Caki2 (cell line): ENCODE data around the gene TMEM139. TPM values are rescaled to one million over a fixed set of nuclear protein-coding genes. Genes with fewer than 3 reads are reported as not detected.
A peak's percentile ranks its signal among the peaks of the same experiment; 100 is the strongest.
"Not testable (repeated sequence)": the region's sequence is repeated elsewhere in the genome, so short reads cannot be mapped to it uniquely, and the experiment has no call there.

Experiments used
- DNase-seq: peaks from one replicate; pipeline ENCODE4 v3.0.0-alpha.2; 2015; ENCODE audit warnings: low read depth
- in situ Hi-C: cut with HindIII; loops from 2 replicates; pipeline ENCODE4 v1.10.0; 2016; ENCODE audit warnings: low sequenced_read_pairs, low pct_unique_long_range_greater_than_20kb, mixed read lengths
- total RNA-seq: library from RNA; depleted of rRNA; stranded (reverse); fragments of >200 nt; shearing (Covaris generic); gene quantifications from 2 replicates; pipeline ENCODE4 v1.2.3, GENCODE V29; 2014; ENCODE audit warnings: low replicate concordance

TMEM139 gene
- total RNA-seq, 1 experiment from 2014 or later, result 79.0 TPM

- DNase-seq, result no peak
- in situ Hi-C loops, result no loop called here
Observed at GRCh38 chr7:143256325-143256724, 28.4 kb upstream of the TMEM139 start.

- in situ Hi-C loops, result no loop called here
Observed at GRCh38 chr7:143256932-143257331, 27.8 kb upstream of the TMEM139 start.

GRCh38 chr7:143257501-143257900 lies 27.3 kb upstream of the TMEM139 start:
- in situ Hi-C loops, result no loop called here
- no peak for DNase-seq

More at GRCh38 chr7:143256932-143257331, 27.8 kb upstream of the TMEM139 start:
- DNase-seq, result no peak

- DNase-seq, result no peak
- in situ Hi-C loops, result no loop called here
Observed at GRCh38 chr7:143258831-143259230, 25.9 kb upstream of the TMEM139 start.

GRCh38 chr7:143259765-143260164 lies 25.0 kb upstream of the TMEM139 start:
- in situ Hi-C loops, result no loop called here
- DNase-seq, result no peak

GRCh38 chr7:143261901-143262300 lies 22.9 kb upstream of the TMEM139 start:
- no peak for DNase-seq
- in situ Hi-C loops, result no loop called here

- in situ Hi-C loops, result no loop called here
- DNase-seq, result peak; percentile 61
Observed at GRCh38 chr7:143263266-143264195, 21.2 kb upstream of the TMEM139 start, which contains the start of gene GSTK1. Gene GSTK1 (plus strand): TSS chr7:143263441. CDS start chr7:143263514, 73 bp downstream.

GRCh38 chr7:143264196-143264568 lies 20.6 kb upstream of the TMEM139 start:
- DNase-seq, in situ Hi-C loops: not testable (repeated sequence)

- no peak for DNase-seq
- in situ Hi-C loops, result no loop called here
Observed at GRCh38 chr7:143265017-143265693, 19.6 kb upstream of the TMEM139 start.

- DNase-seq, result no peak
- in situ Hi-C loops, result no loop called here
Observed at GRCh38 chr7:143269251-143269650, 15.5 kb upstream of the TMEM139 start.

- in situ Hi-C loops, result no loop called here
- no peak for DNase-seq
Observed at GRCh38 chr7:143271240-143271639, 13.5 kb upstream of the TMEM139 start.

GRCh38 chr7:143272871-143273270 lies 11.9 kb upstream of the TMEM139 start:
- no peak for DNase-seq
- in situ Hi-C loops, result no loop called here

- peak; percentile 13 for DNase-seq
- in situ Hi-C loops, result no loop called here
Observed at GRCh38 chr7:143279186-143280098, 5.3 kb upstream of the TMEM139 start.

- no peak for DNase-seq
- in situ Hi-C loops, result no loop called here
Observed at GRCh38 chr7:143280160-143280559, 4.6 kb upstream of the TMEM139 start.

GRCh38 chr7:143280566-143280965 lies 4.2 kb upstream of the TMEM139 start:
- no peak for DNase-seq
- in situ Hi-C loops, result no loop called here

- in situ Hi-C loops, result no loop called here
- no peak for DNase-seq
Observed at GRCh38 chr7:143281529-143281928, 3.2 kb upstream of the TMEM139 start.

GRCh38 chr7:143282124-143282523 lies 2.6 kb upstream of the TMEM139 start:
- DNase-seq, result no peak
- in situ Hi-C loops, result no loop called here

GRCh38 chr7:143283381-143283780 lies 1.4 kb upstream of the TMEM139 start:
- in situ Hi-C loops, result no loop called here
- DNase-seq, result no peak

GRCh38 chr7:143285470-143285778 lies 666 bp downstream of the TMEM139 start:
- peak; percentile 86 for DNase-seq
- in situ Hi-C loops, result no loop called here
